GM12878 (cell line): Measurements from ENCODE around the gene FAM120A. TPM values are rescaled to one million over a fixed set of nuclear protein-coding genes. Genes with fewer than 3 reads are reported as not detected.

Source experiments
- ATAC-seq: fragments of 200-7000 bp; cut with Tn5 transposase; 3 replicates; pipeline ENCODE4 v1.9.1; 2020; ENCODE audit warnings: mild to moderate bottlenecking, moderate library complexity
- BruUV-seq: library from RNA; stranded (reverse); fragments of 400-500 nt; replicated peaks from 2 replicates; lab custom pipeline; 2021; lab: Mats Ljungman, UMichigan
- CTCF ChIA-PET: fragments of 300-600 bp; sonication (Branson Sonifier 250); formaldehyde crosslinking; extraction: SDS; loops from one replicate; lab custom pipeline; 2021; ENCODE audit warnings: inconsistent platforms; lab: Yijun Ruan, JAX
- POLR2A ChIA-PET: fragments of 350-600 bp; formaldehyde crosslinking; extraction: SDS; loops from one replicate; lab custom pipeline; 2021; ENCODE audit warnings: inconsistent platforms; lab: Charles Lee
- RAD21 ChIA-PET: fragments of 300-600 bp; sonication (Branson Sonifier 250); formaldehyde crosslinking; loops from one replicate; lab custom pipeline; 2023; ENCODE audit warnings: antibody characterized with exemption; ENCODE audit not compliant: unreplicated experiment; lab: Charles Lee
- SMC1A ChIA-PET: fragments of 300-600 bp; sonication (Branson Sonifier 250); formaldehyde crosslinking; loops from one replicate; lab custom pipeline; 2023; ENCODE audit not compliant: unreplicated experiment, uncharacterized antibody; lab: Charles Lee
- DNase-seq: peaks from one replicate; pipeline ENCODE4 v3.0.0-alpha.2; 2011; ENCODE audit warnings: low read depth, low spot score
- FAIRE-seq: peaks from 3 replicates; lab custom pipeline; 2011; peaks lifted over from hg19 to GRCh38; lab: Jason Lieb, UNC
- H2AFZ ChIP-seq: 2 replicates; pipeline ENCODE4 v1.6.0; 2011; ENCODE audit warnings: low read depth, low read length, control low read depth; ENCODE audit not compliant: control insufficient read depth
- H3K27ac ChIP-seq: 2 replicates; pipeline ENCODE4 v1.5.1; 2011; ENCODE audit warnings: control low read depth; ENCODE audit not compliant: control insufficient read depth, insufficient read depth
- H3K27me3 ChIP-seq, 2 experiments: replicated peaks in 1 of 2; 2 replicates each; pipeline versions ENCODE4 v1.6.0 to v1.6.1; 2011; ENCODE audit warnings: low read length in 1 of 2; ENCODE audit not compliant: control insufficient read depth in 2 of 2, insufficient read depth in 2 of 2
- H3K36me3 ChIP-seq, 2 experiments: 2 replicates each; pipeline ENCODE4 v1.5.1; 2011; ENCODE audit warnings: low read length in 1 of 2; ENCODE audit not compliant: control insufficient read depth in 2 of 2, insufficient read depth in 2 of 2
- H3K4me1 ChIP-seq: 2 replicates; pipeline ENCODE4 v1.6.1; 2011; ENCODE audit warnings: mild to moderate bottlenecking, low read length, moderate library complexity, mixed read lengths; ENCODE audit not compliant: control insufficient read depth, insufficient read depth
- H3K4me2 ChIP-seq: 2 replicates; pipeline ENCODE4 v1.6.0; 2011; ENCODE audit warnings: control low read depth; ENCODE audit not compliant: control insufficient read depth, insufficient read depth
- H3K4me3 ChIP-seq: fragments of 200-600 bp; sonication (generic); 2 replicates; pipeline ENCODE4 v1.5.1; 2016
- H3K79me2 ChIP-seq: 2 replicates; pipeline ENCODE4 v1.6.0; 2011; ENCODE audit warnings: low read length; ENCODE audit not compliant: control insufficient read depth, insufficient read depth
- H3K9ac ChIP-seq: 2 replicates; pipeline ENCODE4 v1.8.0; 2011; ENCODE audit warnings: low read length, control low read depth, mixed read lengths; ENCODE audit not compliant: control insufficient read depth, insufficient read depth
- H3K9me3 ChIP-seq: replicated peaks from 3 replicates; pipeline ENCODE4 v1.5.1; 2011; ENCODE audit warnings: mild to moderate bottlenecking, low read length; ENCODE audit not compliant: control insufficient read depth, insufficient read depth
- H4K20me1 ChIP-seq: 2 replicates; pipeline ENCODE4 v1.6.0; 2011; ENCODE audit not compliant: control insufficient read depth, insufficient read depth
- BACH1 ChIP-seq: fragments of 450-650 bp; IDR thresholded peaks from 2 replicates; pipeline ENCODE4 v1.6.1; 2017; ENCODE audit warnings: mild to moderate bottlenecking, borderline replicate concordance
- BCLAF1 ChIP-seq: fragments of 450-650 bp; IDR thresholded peaks from 2 replicates; pipeline ENCODE4 v1.6.1; 2017; ENCODE audit warnings: antibody characterized with exemption, mild to moderate bottlenecking, moderate library complexity
- CEBPB ChIP-seq, 2 experiments: fragments of 150-350 bp in 1 of 2; IDR thresholded peaks; 2 replicates each; pipeline ENCODE4 v1.6.1; 2012 to 2014; ENCODE audit warnings: low read depth in 2 of 2, low read length in 2 of 2, borderline replicate concordance in 1 of 2, inconsistent platforms in 1 of 2
- EZH2 ChIP-seq: IDR thresholded peaks from 2 replicates; pipeline ENCODE4 v1.6.1; 2012; ENCODE audit warnings: low read depth, mild to moderate bottlenecking, control low read depth, inconsistent platforms, low read length, borderline replicate concordance; ENCODE audit not compliant: control insufficient read depth
- FOXM1 ChIP-seq: IDR thresholded peaks from 2 replicates; pipeline ENCODE4 v1.6.1; 2012; ENCODE audit warnings: low read depth, mild to moderate bottlenecking, inconsistent platforms, low read length, moderate library complexity
- HSF1 ChIP-seq: fragments of 150-350 bp; IDR thresholded peaks from 2 replicates; pipeline ENCODE4 v1.6.1; 2014; ENCODE audit warnings: mild to moderate bottlenecking, low read depth, low read length
- LARP7 ChIP-seq: fragments of 450-650 bp; IDR thresholded peaks from 2 replicates; pipeline ENCODE4 v1.6.1; 2017; ENCODE audit warnings: mild to moderate bottlenecking
- PML ChIP-seq: IDR thresholded peaks from 2 replicates; pipeline ENCODE4 v1.6.1; 2012; ENCODE audit warnings: low read length, inconsistent platforms
- WRNIP1 ChIP-seq: IDR thresholded peaks from 2 replicates; pipeline ENCODE4 v1.6.1; 2011; ENCODE audit warnings: low read depth, low read length, improper control_type of control experiment, borderline replicate concordance
- WGBS: methylation state at CpG from one replicate; pipeline ENCODE4 v1.1.6; 2016; ENCODE audit warnings: low lambda C conversion rate; ENCODE audit not compliant: insufficient replicate concordance, insufficient coverage; ENCODE audit errors: missing lambda C conversion rate; 5-methylcytosine and 5-hydroxymethylcytosine counted together
- in situ Hi-C: fragments of 300-500 bp; cut with MboI; formaldehyde crosslinking; loops from 9 replicates; pipeline ENCODE4 v1.14.3; 2018; ENCODE audit warnings: mixed read lengths
- intact Hi-C: fragments of 100-400 bp; cut with micrococcal nuclease; formaldehyde crosslinking; loops from one replicate; pipeline ENCODE4 v1.14.2; 2022; ENCODE audit not compliant: unreplicated experiment
- polyA plus RNA-seq, 11 experiments: library from polyadenylated mRNA; depleted of rRNA in 4 of 11; unstranded in 6 of 11; stranded (reverse) in 5 of 11; fragments of >200 nt; fragmentation: Nextera tagmentation in 4 of 11; fragmentation: Illumina TruSeq in 1 of 11; extraction: Ambion mirVana in 4 of 11; extraction: Trizol in 1 of 11; gene quantifications; 1 replicate in 1 of 11; 2 replicates in 10 of 11; pipeline versions ENCODE4 v1.2.1 to v1.2.3, GENCODE V29; 2011 to 2016; ENCODE audit warnings: inconsistent platforms in 2 of 11, missing spikeins in 2 of 11, low read depth in 1 of 11
- total RNA-seq, 4 experiments: library from RNA; depleted of rRNA in 3 of 4; stranded (reverse); fragments of >200 nt in 3 of 4; fragmentation: Illumina TruSeq in 1 of 4; extraction: Trizol in 1 of 4; gene quantifications; 2 replicates each; pipeline versions ENCODE4 v1.2.1 to v1.2.3, GENCODE V29; 2013 to 2021

The FAM120A gene
- total and polyA plus RNA-seq, 10 of the 15 experiments (the other 5 are each of a cell fraction or from before 2014, with no cell fraction given) = 13.1 to 89.6 (median 52.5) TPM

GRCh38 chr9:93597142-93597706 is 145.7 kb downstream of the FAM120A start:
- Histone ChIP-seq H3K27me3 (no peaks in the 10 kb centered on the region), H3K27ac (no peak overlapping the region), H3K9me3 (no peaks in the 10 kb centered on the region), H3K4me2 (no peak overlapping the region), H4K20me1 (no peaks in the 10 kb centered on the region), H2AFZ (no peak overlapping the region), H3K9ac (no peak overlapping the region)
- ATAC-seq (no peak), DNase-seq (no peak), FAIRE-seq (no peak)
- ChIA-PET RAD21 (no interaction called here), POLR2A (no interaction called here), CTCF (no interaction called here), SMC1A (interaction anchor here (0.6 kb wide), 1 partner anchor 273 kb away, joined by 3 read pairs; no protein-coding TSS in a partner anchor)
- WGBS = 85% methylated on average over 6 of the region's 6 CpGs
- in situ Hi-C loops (no loop called here), intact Hi-C loops (no loop called here)
- BruUV-seq = no TSS peak
- TF ChIP-seq FOXM1 (no peak), HSF1 (no peak)
- TF ChIP-seq, all 136 proteins: peak for 0
- no peak overlapping the region for H3K4me3 ChIP-seq
- H3K4me1 ChIP-seq = peaks cover 3% of the 10 kb centered on the region; the same call in 1 of the 2 replicates
- no peaks in the 10 kb centered on the region for H3K79me2 ChIP-seq
- H3K36me3 ChIP-seq = no peaks in the 10 kb centered on the region

GRCh38 chr9:93597871-93598646 is 146.6 kb downstream of the FAM120A start:
- ChIA-PET SMC1A (no interaction called here), POLR2A (no interaction called here), RAD21 (no interaction called here), CTCF (no interaction called here)
- WGBS = 86% methylated on average over 15 of the region's 15 CpGs
- H3K79me2 ChIP-seq = no peaks in the 10 kb centered on the region
- H3K4me3 ChIP-seq = no peak overlapping the region
- no peak for DNase-seq
- no peak overlapping the region for H3K4me2 ChIP-seq
- no peaks in the 10 kb centered on the region for H3K9me3 ChIP-seq
- FAIRE-seq = no peak
- no peaks in the 10 kb centered on the region for H3K27me3 ChIP-seq
- no peak for TF ChIP-seq CEBPB (IDR thresholded peaks at IDR 0.05; ENCODE audit: borderline replicate concordance in 1 of 2, low read depth in 2 of 2, low read length in 2 of 2)
- no peak for TF ChIP-seq BACH1
- no peak for TF ChIP-seq LARP7
- TF ChIP-seq EZH2 = no peak
- TF ChIP-seq WRNIP1 = no peak
- TF ChIP-seq BCLAF1 = no peak
- no peak for TF ChIP-seq PML
- no peaks in the 10 kb centered on the region; a peak in 1 of 4 replicates for H3K36me3 ChIP-seq
- in situ Hi-C loops = no loop called here
- no peaks in the 10 kb centered on the region for H4K20me1 ChIP-seq
- peaks cover 3% of the 10 kb centered on the region; the same call in 1 of the 2 replicates for H3K4me1 ChIP-seq
- BruUV-seq = no TSS peak
- H2AFZ ChIP-seq = no peak overlapping the region
- no peak overlapping the region for H3K9ac ChIP-seq
- no peak for ATAC-seq
- H3K27ac ChIP-seq = no peak overlapping the region
- intact Hi-C loops = no loop called here
